RKO (cell line): ENCODE measurements around the gene LPIN1.

ENCODE experiments used
- DNase-seq: peaks from one replicate; pipeline ENCODE4 v3.0.0-alpha.2; 2016; ENCODE audit warnings: low spot score

The LPIN1 gene

DNA sequence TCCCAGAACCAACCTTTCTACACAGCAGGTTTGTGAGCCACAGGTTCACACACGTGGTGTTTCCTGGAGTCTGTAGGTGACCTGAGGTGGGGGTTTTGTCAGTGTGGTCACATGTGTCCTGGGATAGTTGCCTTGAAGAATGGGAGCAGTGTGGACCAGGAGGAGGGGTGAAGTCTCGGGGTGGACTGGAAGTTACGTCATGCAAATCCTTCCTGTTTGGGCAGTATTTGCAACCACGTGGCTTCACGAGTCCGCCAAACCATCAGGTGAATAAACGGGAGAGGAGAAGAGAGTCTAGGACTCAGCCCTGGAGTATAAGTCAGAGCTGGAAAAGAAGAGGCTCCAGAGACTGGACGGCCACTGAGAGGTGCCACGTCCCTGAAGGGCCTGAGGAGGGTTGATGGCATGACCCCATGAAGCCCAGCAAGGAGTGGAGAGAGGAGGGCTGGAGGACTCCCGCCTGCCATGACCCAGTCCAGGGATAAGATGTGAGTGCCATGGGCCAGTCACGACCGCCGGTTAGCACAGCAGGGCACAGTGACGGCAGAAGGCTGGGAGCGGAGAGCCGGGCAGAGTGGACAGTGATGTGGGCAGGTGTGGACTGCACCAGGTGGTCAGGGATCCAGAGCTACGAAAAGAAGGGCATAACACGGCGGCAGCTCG is 16.5 kb downstream of the LPIN1 start:
- DNase-seq = no peak

DNA sequence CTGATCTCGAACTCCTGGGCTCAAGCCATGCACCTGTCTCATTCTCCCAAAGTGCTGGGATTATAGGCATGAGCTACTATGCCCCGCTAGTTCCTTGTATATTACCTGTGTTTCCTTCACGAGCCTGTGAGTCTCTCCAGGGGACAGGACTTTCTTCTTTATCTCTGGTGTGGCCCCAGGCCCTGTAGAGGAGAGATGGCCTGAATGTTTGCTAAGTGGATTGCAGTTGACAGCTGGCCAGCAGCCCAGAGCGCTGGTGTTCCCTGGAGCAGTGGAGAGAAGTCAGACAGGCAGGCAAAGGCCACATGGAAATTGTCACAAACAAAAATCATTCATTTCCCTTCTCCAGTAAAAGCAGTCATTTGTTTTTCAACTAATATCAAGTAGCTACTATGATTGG is 17.9 kb downstream of the LPIN1 start:
- DNase-seq = no peak

DNA sequence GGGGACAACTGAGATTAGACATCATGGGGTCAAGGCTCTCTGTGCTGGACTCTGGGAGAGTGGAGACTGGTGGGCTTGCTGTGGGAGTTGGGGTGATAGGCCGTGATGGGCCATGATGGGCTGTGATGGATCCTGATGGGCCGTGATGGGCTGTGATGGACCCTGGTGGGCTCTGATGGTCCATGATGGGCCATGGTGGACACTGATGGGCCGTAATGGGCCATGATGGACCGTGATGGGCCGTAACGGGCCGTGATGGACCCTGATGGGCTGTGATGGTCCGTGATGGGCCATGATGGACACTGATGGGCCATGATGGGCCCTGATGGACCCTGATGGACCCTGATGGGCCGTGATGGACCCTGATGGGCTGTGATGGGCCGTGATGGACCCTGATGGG is 18.5 kb downstream of the LPIN1 start:
- DNase-seq = no peak

DNA sequence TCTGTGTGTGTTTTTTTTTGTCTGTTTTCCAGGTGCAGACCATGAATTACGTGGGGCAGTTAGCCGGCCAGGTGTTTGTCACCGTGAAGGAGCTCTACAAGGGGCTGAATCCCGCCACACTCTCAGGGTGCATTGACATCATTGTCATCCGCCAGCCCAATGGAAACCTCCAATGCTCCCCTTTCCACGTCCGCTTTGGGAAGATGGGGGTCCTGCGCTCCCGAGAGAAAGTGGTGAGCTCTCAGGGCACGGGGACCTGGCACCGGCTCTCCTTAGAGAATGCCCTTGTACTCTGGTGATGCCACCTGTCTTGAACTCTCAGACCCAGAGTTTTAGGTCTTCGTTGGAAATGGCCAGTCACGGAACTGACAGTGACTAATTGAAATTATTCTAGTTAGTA is 19.1 kb downstream of the LPIN1 start:
- DNase-seq = no peak

DNA sequence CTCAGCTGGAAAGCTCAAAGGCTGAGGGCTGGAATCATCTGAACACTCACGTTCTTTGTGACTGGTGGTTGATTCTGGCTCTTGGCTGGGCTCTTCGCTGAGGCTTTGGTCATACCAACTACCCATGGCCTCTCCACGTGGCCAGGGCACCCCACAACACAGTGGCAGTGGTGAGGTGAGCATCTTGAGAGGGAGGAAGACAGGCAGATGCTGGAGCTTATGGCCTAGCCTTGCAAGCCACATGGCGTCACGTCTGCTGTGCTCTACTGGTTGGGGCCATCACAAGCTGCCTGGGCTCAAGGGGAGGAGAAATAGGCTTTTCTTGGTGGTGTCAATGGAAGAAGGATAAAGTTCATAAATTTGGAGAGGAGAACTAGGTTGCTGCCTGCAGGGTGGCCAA is 19.6 kb downstream of the LPIN1 start:
- no peak for DNase-seq

- DNase-seq = no peak
Observed at GRCh38 chr2:11767779-11768178, 21.3 kb downstream of the LPIN1 start.

- DNase-seq = no peak
Observed at GRCh38 chr2:11768946-11769345, 22.5 kb downstream of the LPIN1 start.

DNA sequence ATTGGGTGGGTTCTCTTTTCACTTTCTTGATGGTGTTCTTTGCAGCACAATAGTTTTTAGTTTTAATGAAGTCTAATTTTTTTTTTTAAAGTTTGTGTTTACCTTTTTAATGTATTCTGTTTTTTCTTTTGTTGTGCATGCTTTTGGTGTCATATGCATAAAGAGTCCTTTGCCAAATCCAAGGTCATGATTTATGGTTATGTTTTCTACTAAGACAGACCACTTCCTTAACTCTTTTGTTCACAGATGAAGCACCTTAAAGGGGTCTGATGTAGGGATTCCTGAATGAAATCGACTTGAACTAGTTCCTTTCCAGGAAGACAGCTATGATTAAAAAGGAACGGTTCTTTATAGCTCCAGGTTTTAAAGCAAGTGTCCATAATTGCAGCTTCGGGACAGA is 23.1 kb downstream of the LPIN1 start:
- no peak for DNase-seq

GRCh38 chr2:11770531-11771188 is 24.2 kb downstream of the LPIN1 start:
- DNase-seq = no peak

GRCh38 chr2:11771971-11772615 is 25.7 kb downstream of the LPIN1 start:
- DNase-seq = no peak

GRCh38 chr2:11773111-11773510 is 26.7 kb downstream of the LPIN1 start:
- no peak for DNase-seq

DNA sequence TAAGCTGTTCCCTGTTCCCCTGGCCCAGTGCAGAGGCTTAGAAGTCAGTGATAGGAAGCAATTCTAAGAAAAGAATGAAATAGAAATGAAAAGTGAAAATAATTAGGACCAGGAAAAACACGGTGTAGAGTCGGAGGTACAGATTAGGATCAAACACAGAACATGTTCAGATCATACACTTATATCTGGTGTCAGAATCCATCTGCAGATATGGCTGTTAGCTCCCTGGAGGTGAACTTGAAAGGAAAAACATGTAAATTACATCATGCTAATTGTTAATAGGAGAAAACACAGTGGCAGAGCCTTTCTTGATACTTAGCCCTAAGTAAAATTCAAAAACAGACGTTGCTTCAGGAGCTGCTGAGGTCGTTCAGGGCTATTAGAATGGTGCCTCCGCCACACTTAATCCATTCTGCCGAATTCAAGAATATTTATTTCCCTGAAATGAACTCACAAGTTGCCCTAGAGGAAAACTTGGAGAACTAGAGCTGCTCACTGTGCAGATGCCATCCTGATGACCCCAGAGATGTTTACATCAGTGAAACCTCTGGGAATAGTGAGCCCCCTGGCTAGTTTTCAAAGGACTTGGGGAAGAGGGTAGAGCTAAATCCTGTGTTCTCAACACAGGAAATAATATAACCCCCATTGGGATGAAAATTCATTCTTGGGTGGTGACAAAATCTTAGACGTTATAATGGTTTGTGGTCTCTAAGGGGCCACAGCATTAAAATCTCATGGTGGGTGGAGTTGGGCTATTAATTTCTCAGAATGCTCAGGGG is 27.5 kb downstream of the LPIN1 start:
- no peak for DNase-seq

DNA sequence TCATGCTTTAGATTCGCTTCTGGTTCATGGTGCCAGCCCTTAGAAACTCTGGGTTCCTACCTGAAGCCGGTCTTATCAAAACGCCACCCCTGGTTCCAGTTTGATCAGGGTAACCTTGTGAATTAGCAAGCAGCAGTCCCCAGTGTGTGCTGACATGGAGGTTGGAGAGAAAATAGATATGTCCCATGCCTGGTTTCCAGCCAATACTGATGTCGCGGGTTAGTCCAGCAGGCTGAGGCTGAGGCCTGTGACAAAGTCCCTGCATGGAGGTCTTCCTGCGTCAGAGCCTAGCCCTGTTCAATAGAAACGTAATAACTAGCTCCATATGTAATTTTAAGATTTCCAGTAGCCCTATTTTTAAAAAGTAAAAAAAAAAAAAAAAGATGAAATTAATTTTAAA is 28.2 kb downstream of the LPIN1 start:
- no peak for DNase-seq

DNA sequence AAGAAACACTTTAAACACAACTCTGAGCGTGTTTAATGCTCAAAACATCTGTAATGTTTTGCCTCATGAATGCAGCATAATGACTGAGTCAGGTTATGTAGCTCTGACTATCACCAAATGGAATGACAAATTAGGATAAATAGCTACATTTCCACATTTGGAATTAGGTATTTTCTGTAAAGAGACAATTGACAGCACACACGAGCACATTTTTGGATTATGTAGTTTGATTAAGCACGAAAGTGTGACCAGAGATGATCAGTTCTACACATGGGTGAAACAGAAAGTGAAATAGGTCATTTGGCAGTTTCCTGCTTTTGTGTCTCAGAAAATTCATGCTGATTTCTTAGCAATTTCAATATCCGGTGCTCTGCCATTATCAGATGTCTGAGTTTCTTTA is 29.0 kb downstream of the LPIN1 start:
- DNase-seq = peak; percentile 27

- no peak for DNase-seq
Observed at GRCh38 chr2:11777066-11777782, 30.8 kb downstream of the LPIN1 start.

DNA sequence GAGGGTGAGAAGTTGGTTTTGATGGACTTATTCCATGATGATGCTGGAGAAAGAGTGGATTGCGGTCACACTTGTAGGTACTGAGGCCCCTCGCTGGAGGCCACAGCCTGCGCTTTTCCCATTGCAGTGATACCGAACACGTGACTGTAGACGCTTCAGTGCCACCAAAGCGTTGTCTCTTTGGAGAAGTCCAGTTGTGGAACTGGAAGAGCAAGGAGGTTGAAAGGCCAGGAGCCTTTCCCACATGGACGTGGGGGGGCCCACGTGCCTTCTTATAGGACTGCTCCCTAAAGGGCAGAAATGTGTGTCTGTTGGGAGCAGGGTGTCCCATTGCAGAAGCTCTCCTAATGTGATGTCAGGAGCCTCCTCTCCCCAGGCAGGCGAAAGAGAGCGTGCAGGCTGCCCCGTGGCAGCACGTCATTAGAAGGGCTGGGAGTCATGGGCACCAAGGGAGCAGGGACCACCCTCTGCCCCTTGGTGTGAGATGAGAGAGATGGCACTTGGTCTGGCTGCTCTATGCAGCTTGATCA is 31.5 kb downstream of the LPIN1 start:
- no peak for DNase-seq

GRCh38 chr2:11778416-11778815 is 32.0 kb downstream of the LPIN1 start:
- DNase-seq = no peak

- peak; percentile 42 for DNase-seq
Observed at GRCh38 chr2:11778923-11779757, 32.7 kb downstream of the LPIN1 start.

GRCh38 chr2:11781602-11782001 is 35.2 kb downstream of the LPIN1 start:
- no peak for DNase-seq

DNA sequence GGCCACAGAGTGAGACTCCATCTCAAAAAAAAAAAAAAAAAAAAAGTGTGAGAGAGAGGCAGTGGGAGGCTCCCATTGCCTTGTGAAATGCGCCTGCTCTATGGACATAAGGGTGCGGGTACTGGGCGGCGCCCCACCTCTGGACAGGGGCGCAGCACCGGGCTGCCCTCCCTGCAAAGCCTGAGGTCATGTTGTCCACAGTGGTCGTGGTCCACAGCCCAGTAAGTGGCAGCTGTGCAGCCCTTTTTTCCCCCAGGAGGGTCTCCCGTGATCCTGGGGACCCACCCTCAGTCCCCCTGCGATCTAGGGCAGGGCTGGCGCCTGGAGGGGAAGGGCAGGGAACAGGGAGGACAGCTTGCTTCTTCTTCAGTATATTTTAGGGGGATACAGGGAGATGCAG is 37.8 kb downstream of the LPIN1 start:
- DNase-seq = no peak
